Measurements from ENCODE around the gene CBFA2T2. TPM values are rescaled to one million over a fixed set of nuclear protein-coding genes. Genes with fewer than 3 reads are reported as not detected.

CBFA2T2 gene
- total RNA-seq, 1 experiment from 2014 or later: 13.1 TPM

DNA sequence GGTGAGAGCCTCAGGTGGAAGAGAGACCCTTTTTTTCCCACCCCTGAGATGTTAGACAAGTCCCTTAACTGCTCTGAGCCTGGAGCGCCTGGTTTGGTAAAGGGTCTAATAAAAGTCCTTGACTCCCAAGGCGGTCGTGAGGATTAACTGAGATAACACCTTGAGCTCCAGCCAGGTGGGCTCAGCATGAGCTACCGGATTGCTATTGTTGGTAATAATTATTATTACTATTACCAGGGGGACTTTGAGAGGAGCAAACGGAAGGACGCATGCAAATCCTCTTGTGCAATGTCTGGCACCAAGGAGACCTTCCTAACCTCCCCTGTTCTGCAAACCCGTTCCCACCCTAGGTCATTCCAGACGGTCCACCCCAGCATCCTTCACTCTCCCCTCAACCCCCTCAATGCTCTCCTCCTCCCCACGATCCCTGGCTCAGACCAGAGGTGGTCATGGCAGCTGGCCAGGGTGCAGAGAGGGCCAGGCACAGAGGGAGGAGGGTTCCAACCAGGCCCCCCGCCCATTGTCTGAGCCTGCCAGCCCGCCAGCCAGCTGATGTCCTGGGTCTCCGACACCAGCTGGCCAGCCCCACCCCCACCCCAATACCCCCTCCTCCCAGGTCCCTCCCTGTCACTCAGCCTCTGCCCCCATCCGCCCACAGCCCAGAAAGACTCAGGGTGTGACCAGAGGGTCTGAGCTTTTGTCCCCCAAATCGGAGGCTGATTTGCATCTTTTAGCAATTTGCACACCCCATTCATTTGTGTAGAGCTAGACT, 14.3 kb upstream of the CBFA2T2 start:
- H3K27ac ChIP-seq (ENCODE audit: low read depth, low read length, poor library complexity, severe bottlenecking): no peak overlapping the region
- H3K4me3 ChIP-seq (ENCODE audit: low read depth, low read length, poor library complexity, severe bottlenecking): no peak overlapping the region
- H3K27me3 ChIP-seq (replicated peaks; ENCODE audit: insufficient read depth, low read depth, low read length, poor library complexity): no peaks in the 10 kb centered on the region
- ChIA-PET POLR2A (ENCODE audit: low non-redundant PET) (no interaction called here), CTCF (no interaction called here)
- BruUV-seq (replicated peaks): no TSS peak
- no peak for TF ChIP-seq EZH2 (IDR thresholded peaks at IDR 0.05; ENCODE audit: borderline replicate concordance, low read depth, low read length, poor library complexity, severe bottlenecking)
- TF ChIP-seq, protein P1, sequence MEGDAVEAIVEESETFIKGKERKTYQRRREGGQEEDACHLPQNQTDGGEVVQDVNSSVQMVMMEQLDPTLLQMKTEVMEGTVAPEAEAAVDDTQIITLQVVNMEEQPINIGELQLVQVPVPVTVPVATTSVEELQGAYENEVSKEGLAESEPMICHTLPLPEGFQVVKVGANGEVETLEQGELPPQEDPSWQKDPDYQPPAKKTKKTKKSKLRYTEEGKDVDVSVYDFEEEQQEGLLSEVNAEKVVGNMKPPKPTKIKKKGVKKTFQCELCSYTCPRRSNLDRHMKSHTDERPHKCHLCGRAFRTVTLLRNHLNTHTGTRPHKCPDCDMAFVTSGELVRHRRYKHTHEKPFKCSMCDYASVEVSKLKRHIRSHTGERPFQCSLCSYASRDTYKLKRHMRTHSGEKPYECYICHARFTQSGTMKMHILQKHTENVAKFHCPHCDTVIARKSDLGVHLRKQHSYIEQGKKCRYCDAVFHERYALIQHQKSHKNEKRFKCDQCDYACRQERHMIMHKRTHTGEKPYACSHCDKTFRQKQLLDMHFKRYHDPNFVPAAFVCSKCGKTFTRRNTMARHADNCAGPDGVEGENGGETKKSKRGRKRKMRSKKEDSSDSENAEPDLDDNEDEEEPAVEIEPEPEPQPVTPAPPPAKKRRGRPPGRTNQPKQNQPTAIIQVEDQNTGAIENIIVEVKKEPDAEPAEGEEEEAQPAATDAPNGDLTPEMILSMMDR (conservative IDR thresholded peaks at IDR 0.05; ENCODE audit: low read depth, low read length): no peak
- DNase-seq (ENCODE audit: low spot score): no peak
- intact Hi-C loops (cut with micrococcal nuclease; ENCODE audit: unreplicated experiment): no loop called here
- H3K9me3 ChIP-seq (ENCODE audit: low read depth, low read length, poor library complexity, severe bottlenecking): no peaks in the 10 kb centered on the region
- H3K36me3 ChIP-seq (ENCODE audit: insufficient read depth, low read length, poor library complexity, severe bottlenecking): no peaks in the 10 kb centered on the region
- no peaks in the 10 kb centered on the region for H3K4me1 ChIP-seq (ENCODE audit: insufficient read depth, low read length, poor library complexity, severe bottlenecking)

DNA sequence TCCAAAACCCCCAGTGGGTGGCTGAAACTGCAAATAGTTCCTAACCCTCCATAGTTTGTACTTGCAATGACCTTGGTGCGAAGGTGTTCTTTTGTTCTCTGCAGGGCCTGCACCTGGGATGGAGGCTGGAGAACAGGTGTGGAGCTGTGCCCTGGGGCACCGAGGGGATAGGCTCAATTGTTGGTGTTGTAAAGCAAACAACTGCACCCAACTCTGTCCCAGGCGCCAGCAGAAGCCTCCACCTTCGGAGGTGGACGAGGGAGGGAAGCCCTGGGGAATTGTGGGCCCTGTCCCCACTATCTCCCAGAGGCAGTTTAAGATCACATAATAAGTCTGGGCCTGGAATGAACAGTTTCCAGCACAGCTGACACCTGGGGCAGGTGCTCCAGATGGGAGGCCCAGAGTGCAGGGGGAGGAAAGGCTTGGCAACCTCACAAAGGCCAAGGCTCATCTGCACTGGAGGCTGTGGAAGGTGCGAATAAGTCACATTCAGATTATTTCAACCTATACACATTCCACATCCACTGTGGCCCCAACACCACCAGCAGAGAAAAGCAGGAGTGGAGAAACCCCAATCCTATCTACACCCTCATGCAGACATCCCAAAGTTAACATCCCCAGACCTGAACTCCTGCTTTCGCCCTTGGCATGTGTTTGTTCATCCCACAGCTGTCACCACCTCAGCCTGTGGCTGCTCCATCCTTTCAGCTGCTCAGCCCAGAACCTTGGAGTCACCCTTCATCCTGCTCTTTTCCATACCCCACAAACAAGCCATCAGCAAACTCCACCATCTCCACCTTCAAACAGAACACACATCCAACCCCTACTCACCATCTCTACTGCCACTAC, 12.3 kb upstream of the CBFA2T2 start:
- H3K9me3 ChIP-seq (ENCODE audit: low read depth, low read length, poor library complexity, severe bottlenecking): no peaks in the 10 kb centered on the region
- H3K27me3 ChIP-seq (replicated peaks; ENCODE audit: insufficient read depth, low read depth, low read length, poor library complexity): no peaks in the 10 kb centered on the region
- BruUV-seq (replicated peaks): no TSS peak
- no peaks in the 10 kb centered on the region for H3K4me1 ChIP-seq (ENCODE audit: insufficient read depth, low read length, poor library complexity, severe bottlenecking)
- ChIA-PET CTCF (no interaction called here), POLR2A (ENCODE audit: low non-redundant PET) (no interaction called here)
- DNase-seq (ENCODE audit: low spot score): no peak
- TF ChIP-seq, protein P1 (conservative IDR thresholded peaks at IDR 0.05; ENCODE audit: low read depth, low read length): no peak
- TF ChIP-seq EZH2 (IDR thresholded peaks at IDR 0.05; ENCODE audit: borderline replicate concordance, low read depth, low read length, poor library complexity, severe bottlenecking): no peak
- intact Hi-C loops (cut with micrococcal nuclease; ENCODE audit: unreplicated experiment): no loop called here
- no peaks in the 10 kb centered on the region for H3K36me3 ChIP-seq (ENCODE audit: insufficient read depth, low read length, poor library complexity, severe bottlenecking)
- H3K27ac ChIP-seq (ENCODE audit: low read depth, low read length, poor library complexity, severe bottlenecking): no peak overlapping the region
- no peak overlapping the region for H3K4me3 ChIP-seq (ENCODE audit: low read depth, low read length, poor library complexity, severe bottlenecking)

DNA sequence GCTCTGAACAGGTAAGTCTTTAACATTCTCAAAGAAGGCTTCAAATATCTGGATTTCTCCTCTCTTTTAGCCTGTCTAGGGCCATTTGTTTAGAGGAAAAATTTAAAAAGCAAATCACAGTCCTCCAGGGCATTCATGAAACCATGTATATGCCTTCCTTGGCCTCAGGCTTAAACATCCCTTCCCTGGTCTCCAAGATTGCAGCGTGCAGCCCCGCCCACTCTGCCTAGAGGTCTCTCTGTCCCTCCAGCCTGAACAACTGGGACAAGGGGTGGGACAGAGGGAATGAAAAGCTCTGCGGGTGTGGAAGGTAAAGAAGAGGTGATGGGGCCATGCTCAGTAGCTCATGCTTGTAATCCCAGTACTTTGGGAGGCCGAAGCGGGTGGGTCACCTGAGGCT, 9.8 kb upstream of the CBFA2T2 start:
- no peaks in the 10 kb centered on the region for H3K36me3 ChIP-seq (ENCODE audit: insufficient read depth, low read length, poor library complexity, severe bottlenecking)
- no peaks in the 10 kb centered on the region for H3K27me3 ChIP-seq (replicated peaks; ENCODE audit: insufficient read depth, low read depth, low read length, poor library complexity)
- no TSS peak for BruUV-seq (replicated peaks)
- TF ChIP-seq, protein P1 (conservative IDR thresholded peaks at IDR 0.05; ENCODE audit: low read depth, low read length): no peak
- TF ChIP-seq EZH2 (IDR thresholded peaks at IDR 0.05; ENCODE audit: borderline replicate concordance, low read depth, low read length, poor library complexity, severe bottlenecking): no peak
- no peak overlapping the region for H3K27ac ChIP-seq (ENCODE audit: low read depth, low read length, poor library complexity, severe bottlenecking)
- ChIA-PET POLR2A (ENCODE audit: low non-redundant PET) (no interaction called here), CTCF (no interaction called here)
- H3K4me3 ChIP-seq (ENCODE audit: low read depth, low read length, poor library complexity, severe bottlenecking): no peak overlapping the region
- no peak for DNase-seq (ENCODE audit: low spot score)
- intact Hi-C loops (cut with micrococcal nuclease; ENCODE audit: unreplicated experiment): no loop called here
- H3K9me3 ChIP-seq (ENCODE audit: low read depth, low read length, poor library complexity, severe bottlenecking): no peaks in the 10 kb centered on the region
- no peaks in the 10 kb centered on the region for H3K4me1 ChIP-seq (ENCODE audit: insufficient read depth, low read length, poor library complexity, severe bottlenecking)

Measured in A673 (cell line).